ENCODE measurements around the gene COG2. TPM values are rescaled to one million over a fixed set of nuclear protein-coding genes. Genes with fewer than 3 reads are reported as not detected.

Gene COG2
- total RNA-seq, 1 donor from 2014 or later, result 25.9 TPM

DNA sequence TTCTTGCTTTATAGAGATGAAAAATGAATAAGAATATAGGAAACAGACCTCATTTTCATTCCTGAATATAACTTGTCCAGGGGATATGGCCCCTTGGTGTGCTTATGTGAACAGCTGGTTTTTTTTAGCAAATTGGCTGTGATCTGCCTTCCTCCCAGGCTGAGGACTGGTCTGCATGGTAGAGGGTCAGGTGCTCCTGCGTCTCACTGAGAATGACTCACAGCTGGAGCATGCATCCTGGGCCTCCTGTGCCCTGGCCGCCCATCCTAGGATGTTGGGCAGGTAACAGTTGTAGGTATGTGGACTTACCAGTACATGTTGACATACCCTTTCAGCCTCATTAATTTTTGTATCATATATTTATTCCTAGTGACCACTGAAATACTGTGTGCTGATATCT lies 41.9 kb downstream of the COG2 start:
- no peak overlapping the region for H3K27ac Mint-ChIP-seq (ENCODE audit: unreplicated experiment)
- no peak for FAIRE-seq

DNA sequence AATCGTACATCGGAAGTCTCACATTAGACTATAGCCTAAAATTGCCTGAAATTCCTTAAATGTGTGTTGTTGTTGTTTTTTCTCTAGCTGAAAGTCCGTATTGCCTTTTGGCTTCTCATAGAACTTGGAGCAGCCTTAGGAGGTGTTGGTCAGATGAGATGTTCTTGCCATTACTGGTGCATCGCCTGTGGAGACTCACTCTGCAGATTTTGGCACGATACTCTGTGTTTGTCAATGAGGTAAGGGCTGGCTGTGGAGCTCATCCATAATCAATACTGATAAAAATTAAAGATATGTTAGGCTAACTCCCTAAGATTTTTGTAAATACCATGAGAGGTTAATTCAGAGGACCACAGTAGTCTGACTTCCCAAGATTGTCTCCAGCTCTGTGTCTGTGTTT lies 42.7 kb downstream of the COG2 start:
- Histone ChIP-seq H3K27ac (ENCODE audit: low read depth, low read length) (no peak overlapping the region), H3K27me3 (ENCODE audit: insufficient read depth, low read length) (no peaks in the 10 kb centered on the region), H3K36me3 (ENCODE audit: insufficient read depth, low read length) (peaks cover 26% of the 10 kb centered on the region), H3K4me3 (ENCODE audit: insufficient read depth, low read depth, low read length) (no peak overlapping the region), H3K4me2 (ENCODE audit: low read length) (no peak overlapping the region), H3K9ac (ENCODE audit: low read length) (no peak overlapping the region), H4K20me1 (ENCODE audit: insufficient read depth, low read length) (peaks cover 5% of the 10 kb centered on the region), H3K9me3 (ENCODE audit: insufficient read depth, low read depth, low read length) (no peaks in the 10 kb centered on the region), H2AFZ (ENCODE audit: low read depth, low read length) (no peak overlapping the region), H3K4me1 (ENCODE audit: insufficient read depth, low read length) (peaks cover 23% of the 10 kb centered on the region), H3K79me2 (ENCODE audit: insufficient read depth, low read length) (no peaks in the 10 kb centered on the region)
- no peak for DNase-seq (ENCODE audit: low read depth)
- Mint-ChIP-seq H3K36me3 (ENCODE audit: low read depth, unreplicated experiment) (peaks cover 11% of the 10 kb centered on the region), H3K4me3 (ENCODE audit: unreplicated experiment) (no peak overlapping the region), H3K4me1 (ENCODE audit: low read depth, unreplicated experiment) (peaks cover 24% of the 10 kb centered on the region), H3K9me3 (ENCODE audit: unreplicated experiment) (no peaks in the 10 kb centered on the region), H3K27me3 (ENCODE audit: low read depth, unreplicated experiment) (no peaks in the 10 kb centered on the region), H3K27ac (ENCODE audit: unreplicated experiment) (no peak overlapping the region)
- FAIRE-seq, result no peak
- TF ChIP-seq, protein P1, sequence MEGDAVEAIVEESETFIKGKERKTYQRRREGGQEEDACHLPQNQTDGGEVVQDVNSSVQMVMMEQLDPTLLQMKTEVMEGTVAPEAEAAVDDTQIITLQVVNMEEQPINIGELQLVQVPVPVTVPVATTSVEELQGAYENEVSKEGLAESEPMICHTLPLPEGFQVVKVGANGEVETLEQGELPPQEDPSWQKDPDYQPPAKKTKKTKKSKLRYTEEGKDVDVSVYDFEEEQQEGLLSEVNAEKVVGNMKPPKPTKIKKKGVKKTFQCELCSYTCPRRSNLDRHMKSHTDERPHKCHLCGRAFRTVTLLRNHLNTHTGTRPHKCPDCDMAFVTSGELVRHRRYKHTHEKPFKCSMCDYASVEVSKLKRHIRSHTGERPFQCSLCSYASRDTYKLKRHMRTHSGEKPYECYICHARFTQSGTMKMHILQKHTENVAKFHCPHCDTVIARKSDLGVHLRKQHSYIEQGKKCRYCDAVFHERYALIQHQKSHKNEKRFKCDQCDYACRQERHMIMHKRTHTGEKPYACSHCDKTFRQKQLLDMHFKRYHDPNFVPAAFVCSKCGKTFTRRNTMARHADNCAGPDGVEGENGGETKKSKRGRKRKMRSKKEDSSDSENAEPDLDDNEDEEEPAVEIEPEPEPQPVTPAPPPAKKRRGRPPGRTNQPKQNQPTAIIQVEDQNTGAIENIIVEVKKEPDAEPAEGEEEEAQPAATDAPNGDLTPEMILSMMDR (IDR thresholded peaks at IDR 0.05; ENCODE audit: insufficient read depth, low read depth, low read length), result no peak
- no peak for TF ChIP-seq EZH2 (IDR thresholded peaks at IDR 0.05; ENCODE audit: insufficient read depth, low read length)

More for the DNA sequence above, 41.9 kb downstream of the COG2 start:
- peaks cover 23% of the 10 kb centered on the region for H3K4me1 ChIP-seq (ENCODE audit: insufficient read depth, low read length)
- no peaks in the 10 kb centered on the region for H3K27me3 Mint-ChIP-seq (ENCODE audit: low read depth, unreplicated experiment)
- no peak overlapping the region for H3K9ac ChIP-seq (ENCODE audit: low read length)
- H3K79me2 ChIP-seq (ENCODE audit: insufficient read depth, low read length), result no peaks in the 10 kb centered on the region
- no peak overlapping the region for H2AFZ ChIP-seq (ENCODE audit: low read depth, low read length)
- H3K27me3 ChIP-seq (ENCODE audit: insufficient read depth, low read length), result no peaks in the 10 kb centered on the region
- H3K27ac ChIP-seq (ENCODE audit: low read depth, low read length), result no peak overlapping the region
- H3K4me2 ChIP-seq (ENCODE audit: low read length), result no peak overlapping the region
- peaks cover 15% of the 10 kb centered on the region for H3K36me3 Mint-ChIP-seq (ENCODE audit: low read depth, unreplicated experiment)
- H3K4me1 Mint-ChIP-seq (ENCODE audit: low read depth, unreplicated experiment), result peaks cover 24% of the 10 kb centered on the region
- no peak overlapping the region for H3K4me3 ChIP-seq (ENCODE audit: insufficient read depth, low read depth, low read length)
- H3K36me3 ChIP-seq (ENCODE audit: insufficient read depth, low read length), result peaks cover 25% of the 10 kb centered on the region
- no peaks in the 10 kb centered on the region for H3K9me3 ChIP-seq (ENCODE audit: insufficient read depth, low read depth, low read length)
- no peak for DNase-seq (ENCODE audit: low read depth)
- H4K20me1 ChIP-seq (ENCODE audit: insufficient read depth, low read length), result peaks cover 5% of the 10 kb centered on the region
- no peaks in the 10 kb centered on the region for H3K9me3 Mint-ChIP-seq (ENCODE audit: unreplicated experiment)
- no peak overlapping the region for H3K4me3 Mint-ChIP-seq (ENCODE audit: unreplicated experiment)
- TF ChIP-seq, protein P1 (IDR thresholded peaks at IDR 0.05; ENCODE audit: insufficient read depth, low read depth, low read length), result no peak
- no peak for TF ChIP-seq EZH2 (IDR thresholded peaks at IDR 0.05; ENCODE audit: insufficient read depth, low read length)

DNA sequence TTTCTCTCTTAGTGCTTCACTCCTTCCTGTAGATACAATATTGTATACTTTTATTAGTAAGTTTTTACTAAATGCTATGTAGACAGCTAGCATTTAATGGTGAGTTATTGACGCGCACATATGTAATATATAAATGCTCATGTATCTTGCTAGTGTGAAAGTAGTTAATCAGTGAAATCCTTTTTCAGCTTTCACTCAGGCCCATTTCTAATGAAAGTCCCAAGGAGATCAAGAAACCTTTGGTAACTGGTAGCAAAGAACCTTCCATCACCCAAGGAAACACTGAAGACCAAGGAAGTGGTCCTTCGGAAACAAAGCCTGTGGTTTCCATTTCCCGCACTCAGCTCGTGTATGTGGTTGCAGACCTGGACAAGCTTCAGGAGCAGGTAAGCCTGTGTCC lies 44.5 kb downstream of the COG2 start:
- Histone ChIP-seq H4K20me1 (ENCODE audit: insufficient read depth, low read length) (peaks cover 5% of the 10 kb centered on the region), H3K9me3 (ENCODE audit: insufficient read depth, low read depth, low read length) (no peaks in the 10 kb centered on the region), H2AFZ (ENCODE audit: low read depth, low read length) (no peak overlapping the region), H3K4me2 (ENCODE audit: low read length) (no peak overlapping the region), H3K9ac (ENCODE audit: low read length) (no peak overlapping the region), H3K4me3 (ENCODE audit: insufficient read depth, low read depth, low read length) (no peak overlapping the region), H3K27me3 (ENCODE audit: insufficient read depth, low read length) (no peaks in the 10 kb centered on the region), H3K4me1 (ENCODE audit: insufficient read depth, low read length) (peaks cover 19% of the 10 kb centered on the region), H3K27ac (ENCODE audit: low read depth, low read length) (no peak overlapping the region), H3K36me3 (ENCODE audit: insufficient read depth, low read length) (peaks cover 32% of the 10 kb centered on the region), H3K79me2 (ENCODE audit: insufficient read depth, low read length) (no peaks in the 10 kb centered on the region)
- Mint-ChIP-seq H3K36me3 (ENCODE audit: low read depth, unreplicated experiment) (peaks cover 7% of the 10 kb centered on the region), H3K4me3 (ENCODE audit: unreplicated experiment) (no peak overlapping the region), H3K27me3 (ENCODE audit: low read depth, unreplicated experiment) (no peaks in the 10 kb centered on the region), H3K9me3 (ENCODE audit: unreplicated experiment) (no peaks in the 10 kb centered on the region), H3K27ac (ENCODE audit: unreplicated experiment) (no peak overlapping the region), H3K4me1 (ENCODE audit: low read depth, unreplicated experiment) (peaks cover 20% of the 10 kb centered on the region)
- TF ChIP-seq, protein P1 (IDR thresholded peaks at IDR 0.05; ENCODE audit: insufficient read depth, low read depth, low read length), result no peak
- no peak for TF ChIP-seq EZH2 (IDR thresholded peaks at IDR 0.05; ENCODE audit: insufficient read depth, low read length)
- FAIRE-seq (no peak), DNase-seq (ENCODE audit: low read depth) (no peak)

All from astrocyte (in vitro differentiated cells and primary cell).